T-helper 2 cell treated with Interferon-gamma antibody and Interleukin-4, amounts not matched to agents 100 ng/mL and 5 ng/mL, for 36 hours (primary cell): Measurements from ENCODE around the gene TMPRSS3. TPM values are rescaled to one million over a fixed set of nuclear protein-coding genes. Genes with fewer than 3 reads are reported as not detected.

Source experiments
- intact Hi-C: fragments of 100-400 bp; cut with micrococcal nuclease; formaldehyde crosslinking; loops from one replicate; pipeline ENCODE4 v1.15.1; 2023
- total RNA-seq: library from RNA; stranded (reverse); gene quantifications from 2 replicates; pipeline ENCODE4 v1.2.3, GENCODE V29; 2022

The TMPRSS3 gene
- total RNA-seq, 1 donor from 2014 or later, result 3.9 TPM

GRCh38 chr21:42356650-42357049 is 39.2 kb downstream of the TMPRSS3 start:
- intact Hi-C loops, result no loop called here

DNA sequence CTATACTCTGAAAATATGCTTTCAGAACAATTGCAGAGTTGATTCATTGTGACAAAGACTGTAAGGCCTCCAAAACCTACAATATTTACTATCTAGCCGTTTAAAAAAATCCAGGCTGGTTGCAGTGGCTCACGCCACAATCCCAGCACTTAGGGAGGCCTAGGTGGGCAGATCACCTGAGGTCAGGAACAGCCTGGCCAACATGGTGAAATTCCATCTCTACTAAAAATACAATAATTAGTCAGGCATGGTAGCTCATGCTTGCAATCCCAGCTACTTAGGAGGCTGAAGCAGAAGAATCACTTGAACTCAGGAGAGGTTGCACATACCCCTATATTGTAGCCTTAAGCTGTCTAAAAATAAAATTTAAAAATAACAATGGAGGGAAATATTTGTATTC is 39.8 kb downstream of the TMPRSS3 start:
- intact Hi-C loops, result no loop called here

DNA sequence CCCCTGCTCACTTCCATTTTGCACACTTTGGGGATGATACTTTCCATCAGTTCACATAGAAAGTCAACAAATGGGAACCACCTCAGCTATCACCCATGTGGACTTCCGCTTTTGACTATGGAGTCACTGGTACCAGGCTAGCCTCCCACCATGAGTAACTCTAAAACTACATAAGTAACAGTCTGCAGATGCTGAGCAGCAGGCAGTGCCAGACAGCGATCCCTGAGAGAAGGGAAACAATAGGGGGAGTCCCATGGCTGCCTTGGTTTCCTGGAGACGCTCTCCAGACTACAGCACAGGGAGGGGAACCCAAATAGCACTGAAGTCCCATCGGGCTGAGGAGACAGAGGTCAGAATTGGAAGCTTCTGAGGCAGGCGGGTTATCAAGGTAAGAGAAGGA is 42.2 kb downstream of the TMPRSS3 start:
- intact Hi-C loops, result no loop called here

DNA sequence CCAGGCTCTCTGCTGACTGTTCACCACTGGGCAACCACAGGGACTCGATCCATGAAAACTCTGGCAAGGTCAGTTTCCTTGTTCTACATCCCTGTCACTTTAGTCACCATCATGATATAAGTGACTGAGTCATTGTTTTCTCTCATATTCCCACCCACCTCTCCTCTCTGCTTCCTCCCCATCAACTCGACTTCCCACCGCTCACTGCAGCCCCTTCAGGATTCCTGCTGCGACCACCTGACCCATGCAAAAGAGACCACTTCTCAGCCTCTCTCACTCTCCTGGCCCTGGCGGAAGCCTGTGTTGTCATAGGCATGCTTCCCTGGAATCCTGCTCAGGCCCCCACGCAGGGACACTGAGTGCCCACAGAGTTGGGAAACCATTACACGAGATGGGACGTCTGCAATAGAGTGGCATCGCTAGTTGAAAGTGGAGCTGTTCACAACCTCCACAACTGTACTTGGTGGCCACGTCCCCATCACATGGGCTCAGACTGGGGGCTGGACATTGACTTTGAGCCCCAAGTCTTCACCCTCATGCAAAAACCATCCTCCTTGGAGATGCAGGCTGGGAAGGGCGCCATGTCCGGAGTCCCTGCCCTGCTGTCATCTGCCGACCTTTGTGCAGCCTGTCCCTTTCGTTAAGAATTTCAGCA is 43.3 kb downstream of the TMPRSS3 start:
- intact Hi-C loops, result no loop called here

DNA sequence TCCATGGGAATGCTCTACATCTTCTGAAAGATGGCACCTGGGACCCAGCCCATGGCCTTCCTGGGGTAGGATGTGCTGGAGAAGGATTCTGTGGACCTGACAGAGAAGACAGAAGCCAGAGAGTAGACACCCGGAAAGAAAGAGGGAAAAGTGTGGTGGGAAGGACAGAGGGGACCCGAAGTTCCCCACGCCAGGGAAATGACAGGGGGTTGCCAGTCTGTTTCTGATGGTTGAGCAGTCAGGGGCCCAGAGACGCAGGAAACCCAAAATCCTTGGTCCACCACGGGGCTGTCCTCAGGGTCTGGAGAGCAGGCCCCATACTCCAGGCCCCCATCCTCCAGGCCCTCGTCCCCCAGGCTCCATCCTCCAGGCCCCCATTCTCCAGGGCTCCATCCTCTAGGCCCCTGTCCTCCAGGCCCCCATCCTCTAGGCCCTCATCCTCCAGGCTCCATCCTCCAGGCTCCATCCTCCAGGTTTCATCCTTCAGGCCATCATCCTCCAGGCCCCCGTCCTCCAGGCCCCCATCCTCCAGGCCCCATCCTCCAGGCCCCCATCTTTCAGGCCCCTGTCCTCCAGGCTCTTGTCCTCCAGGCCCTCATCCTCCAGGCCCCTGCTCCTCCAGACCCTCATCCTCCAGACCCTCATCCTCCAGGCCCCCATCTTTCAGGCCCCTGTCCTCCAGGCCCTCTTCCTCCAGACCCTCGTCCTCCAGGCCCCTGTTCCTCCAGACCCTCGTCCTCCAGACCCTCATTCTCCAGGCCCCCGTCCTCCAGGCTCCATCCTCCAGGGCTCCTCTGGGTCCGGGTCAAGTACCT is 44.0 kb downstream of the TMPRSS3 start:
- intact Hi-C loops, result no loop called here

GRCh38 chr21:42350927-42351426 is 44.9 kb downstream of the TMPRSS3 start, which contains the start of gene TFF2:
Gene TFF2, minus strand, starts transcription at chr21:42350994. Its CDS starts 37 bp downstream, at chr21:42350957.
- intact Hi-C loops, result no loop called here

- intact Hi-C loops, result no loop called here
Measured at GRCh38 chr21:42350318-42350910, 45.4 kb downstream of the TMPRSS3 start.

DNA sequence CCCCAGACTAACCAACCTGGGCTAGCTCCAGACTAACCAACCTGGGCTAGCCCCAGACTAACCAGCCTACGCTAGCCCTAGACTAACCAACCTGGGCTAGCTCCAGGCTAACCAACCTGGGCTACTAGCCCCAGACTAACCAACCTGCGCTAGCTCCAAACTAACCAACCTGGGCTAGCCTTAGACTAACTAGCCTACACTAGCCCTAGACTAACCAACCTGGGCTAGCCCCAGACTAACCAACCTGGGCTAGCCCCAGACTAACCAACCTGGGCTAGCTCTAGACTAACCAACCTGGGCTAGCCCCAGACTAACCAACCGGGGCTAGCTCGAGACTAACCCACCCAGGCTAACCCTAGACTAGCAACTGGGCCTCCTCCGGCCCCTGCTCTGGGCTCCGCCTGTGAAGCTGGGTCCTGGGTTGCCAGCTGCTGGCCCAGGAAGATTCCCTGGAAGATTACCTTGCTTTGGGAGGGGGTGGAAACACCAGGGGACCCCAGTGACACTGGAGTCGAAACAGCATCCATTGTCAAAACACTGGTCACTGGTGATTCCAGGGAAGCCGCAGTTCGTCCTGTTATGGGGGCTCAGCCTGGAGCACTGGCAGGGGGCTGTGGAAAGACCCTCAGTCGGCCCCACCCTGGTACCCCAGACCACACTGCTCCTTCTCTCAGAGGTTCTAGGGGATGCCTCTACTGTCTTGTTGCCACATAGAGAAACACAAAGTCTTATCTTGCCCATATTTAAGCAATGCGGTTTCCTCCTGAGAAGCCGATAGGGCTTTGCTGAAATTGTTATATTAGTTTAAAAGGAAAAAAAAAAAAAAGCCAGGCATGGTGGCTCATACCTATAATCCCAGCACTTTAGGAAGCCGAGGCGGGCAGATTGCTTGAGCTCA is 46.2 kb downstream of the TMPRSS3 start:
- intact Hi-C loops, result no loop called here

DNA sequence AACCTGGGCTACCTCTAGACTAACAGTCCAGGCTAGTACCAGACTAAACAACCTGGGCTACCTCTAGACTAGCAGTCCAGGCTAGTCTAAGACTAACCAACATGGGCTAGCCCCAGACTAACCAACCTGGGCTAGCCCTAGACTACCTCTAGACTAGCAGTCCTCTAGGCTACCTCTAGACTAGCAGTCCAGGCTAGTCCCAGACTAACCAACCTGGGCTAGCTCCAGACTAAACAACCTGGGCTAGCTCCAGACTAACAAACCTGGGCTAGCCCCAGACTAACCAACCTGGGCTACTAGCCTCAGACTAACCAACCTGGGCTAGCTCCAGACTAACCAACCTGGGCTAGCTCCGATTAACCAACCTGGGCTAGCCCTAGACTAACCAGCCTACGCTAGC is 47.1 kb downstream of the TMPRSS3 start:
- intact Hi-C loops, result no loop called here

DNA sequence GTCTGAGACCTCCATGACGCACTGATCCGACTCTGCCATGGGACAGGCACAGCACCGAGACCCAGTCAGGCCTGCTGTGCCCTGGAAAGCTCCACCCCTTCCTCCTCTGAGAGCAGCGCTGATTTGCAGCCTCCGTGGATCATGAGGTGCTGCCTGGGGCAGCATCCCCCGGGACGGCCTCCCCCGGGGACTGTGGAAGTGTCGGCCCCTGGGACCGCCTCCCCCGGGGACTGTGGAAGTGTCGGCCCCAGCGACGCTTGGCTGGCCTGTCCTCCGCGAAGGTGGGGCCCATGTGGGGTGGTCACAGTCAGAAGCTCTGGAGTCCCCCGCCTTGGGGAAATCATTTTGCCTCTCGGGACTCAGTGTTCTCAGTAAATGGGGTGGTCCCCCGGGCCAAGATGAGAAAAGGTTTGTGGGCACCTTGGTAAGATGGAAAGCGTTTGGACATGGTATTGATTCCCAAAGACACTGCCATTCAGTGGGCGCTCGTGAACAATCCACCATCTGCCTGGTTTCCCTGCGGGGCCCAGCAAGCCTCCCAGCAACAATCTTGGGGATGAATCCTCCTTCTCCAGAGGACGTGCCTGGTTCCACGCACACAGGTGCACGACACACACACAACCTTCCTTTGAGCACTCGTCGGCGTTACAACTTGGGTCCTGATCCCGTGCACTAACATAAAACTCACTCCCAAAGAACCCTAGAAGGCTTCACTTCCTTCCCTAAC is 48.1 kb downstream of the TMPRSS3 start:
- intact Hi-C loops, result no loop called here

- intact Hi-C loops, result no loop called here
Measured at GRCh38 chr21:42346866-42347600, 48.8 kb downstream of the TMPRSS3 start.

GRCh38 chr21:42346441-42346840 is 49.4 kb downstream of the TMPRSS3 start:
- intact Hi-C loops, result no loop called here

DNA sequence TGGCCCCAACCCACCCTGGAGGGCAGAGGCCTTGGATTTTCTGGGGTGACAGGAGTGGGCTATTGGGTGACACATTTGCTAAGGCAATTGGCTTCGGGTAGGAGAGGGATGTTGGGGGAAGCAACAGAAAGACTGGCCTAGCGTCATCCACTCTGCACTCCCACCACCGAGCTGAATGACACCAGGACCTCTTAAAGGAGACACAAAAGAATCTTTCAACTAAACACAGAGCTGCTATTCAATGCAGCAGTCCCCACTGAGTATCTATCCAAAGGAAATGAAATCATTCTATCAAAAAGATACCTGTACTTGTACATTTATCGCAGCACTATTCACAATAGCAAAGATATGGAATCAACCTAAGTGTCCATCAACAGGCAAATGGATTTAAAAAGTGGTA is 51.2 kb downstream of the TMPRSS3 start:
- intact Hi-C loops, result no loop called here

GRCh38 chr21:42343963-42344510 is 51.8 kb downstream of the TMPRSS3 start:
- intact Hi-C loops, result no loop called here

DNA sequence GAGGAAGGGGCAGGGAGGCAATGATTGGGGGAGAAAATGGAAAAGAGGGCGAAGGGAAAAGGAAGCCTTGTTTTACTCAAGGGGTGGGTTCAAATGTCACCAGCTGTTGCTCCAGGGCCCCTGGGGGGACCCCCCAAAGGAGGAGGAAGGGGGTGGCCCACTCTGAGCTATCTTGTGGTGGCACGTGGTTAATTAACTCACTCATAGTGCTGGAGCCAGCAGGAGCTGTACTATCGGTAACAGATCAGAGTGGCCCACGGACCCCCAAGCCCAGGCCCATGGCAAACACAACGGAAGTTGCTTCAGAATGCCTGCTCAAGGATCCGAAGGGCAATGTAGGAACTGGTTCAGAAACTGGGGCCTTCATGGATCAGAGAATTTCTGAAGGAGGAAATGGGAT is 52.3 kb downstream of the TMPRSS3 start:
- intact Hi-C loops, result no loop called here

DNA sequence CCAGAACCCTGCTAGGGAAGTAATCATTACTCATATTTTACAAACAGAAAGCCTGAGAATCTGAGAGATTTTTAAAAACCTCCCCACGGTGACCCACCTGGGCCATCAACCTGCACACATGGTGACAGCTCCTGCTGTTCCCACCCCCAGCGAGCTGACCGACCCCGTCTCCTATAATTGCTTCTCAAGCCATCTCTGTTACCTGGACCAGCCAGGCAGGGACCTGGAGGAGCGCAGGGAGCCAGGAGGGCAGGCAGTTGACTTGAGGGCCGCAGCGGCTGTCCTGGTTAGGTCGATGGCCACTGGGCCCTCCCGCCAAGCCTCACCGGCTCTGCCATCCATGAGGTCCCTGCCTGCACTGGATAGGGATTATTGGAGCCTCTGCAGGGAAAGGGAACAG is 52.8 kb downstream of the TMPRSS3 start:
- intact Hi-C loops, result no loop called here

DNA sequence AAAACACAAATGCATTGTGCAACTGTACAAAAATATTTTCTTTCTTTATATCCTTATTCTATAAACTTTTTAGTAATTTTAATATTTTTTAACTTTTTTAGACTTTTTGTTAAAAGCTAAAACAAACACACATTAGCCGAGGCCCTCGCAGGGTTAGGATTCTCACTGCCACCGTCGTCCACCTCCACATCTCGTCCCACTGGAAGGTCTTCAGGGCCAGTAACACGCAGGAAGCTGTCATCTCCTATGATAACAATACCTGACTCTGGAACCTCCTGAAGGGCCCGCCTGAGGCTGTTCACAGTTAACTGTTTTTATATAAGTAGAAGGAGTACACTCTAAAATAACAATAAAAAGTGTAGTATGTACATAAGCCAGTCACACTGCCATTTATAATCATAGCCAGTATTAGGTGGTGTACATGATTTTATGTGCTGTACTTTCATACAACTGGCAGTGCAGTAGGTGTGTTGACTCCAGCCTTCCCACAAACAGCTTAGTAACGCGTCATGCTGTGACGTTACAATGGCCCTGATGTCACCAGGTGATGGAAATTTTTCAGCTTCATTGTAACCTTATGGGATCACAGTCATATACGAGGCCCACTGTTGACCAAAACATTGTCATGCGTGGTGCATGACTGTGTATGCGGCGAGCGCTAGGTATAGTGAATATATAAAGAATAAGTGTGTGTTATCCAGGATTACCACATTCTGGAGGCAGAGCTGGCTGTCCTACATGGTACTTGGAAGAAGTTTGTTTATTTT is 53.9 kb downstream of the TMPRSS3 start:
- intact Hi-C loops, result no loop called here

GRCh38 chr21:42340187-42341050 is 55.4 kb downstream of the TMPRSS3 start:
- intact Hi-C loops, result no loop called here
